ENCODE measurements around the gene MND1.

MND1 gene

GRCh38 chr4:153318696-153319320 is 25.7 kb upstream of the MND1 start:
- no peak for DNase-seq (ENCODE audit: extremely low read depth, low read depth)
- TF ChIP-seq CTCF (IDR thresholded peaks at IDR 0.05; ENCODE audit: low read depth, low read length): peak; percentile 78

- DNase-seq (ENCODE audit: extremely low read depth, low read depth): no peak
- no peak for TF ChIP-seq CTCF (IDR thresholded peaks at IDR 0.05; ENCODE audit: low read depth, low read length)
These were observed 21.7 kb upstream of the MND1 start for GRCh38 chr4:153322791-153323190.

DNA sequence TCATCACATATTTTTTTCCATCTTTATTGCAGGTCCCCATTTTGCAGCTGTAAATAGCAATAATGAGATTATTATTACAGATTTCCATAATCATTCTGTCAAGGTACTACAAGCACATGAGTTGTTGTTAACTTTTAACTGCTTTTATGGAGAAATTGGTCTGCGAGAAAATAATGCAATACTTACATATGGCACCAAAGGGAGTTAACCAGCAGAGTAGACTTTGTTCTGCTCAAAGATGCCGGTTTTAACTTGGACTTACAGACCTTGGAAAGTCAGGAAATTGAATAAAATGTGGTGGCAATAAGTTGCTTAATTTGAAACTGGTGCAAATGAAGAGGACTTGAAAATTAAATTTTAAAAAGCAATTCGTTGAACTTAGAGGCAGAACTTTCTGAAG is 20.4 kb upstream of the MND1 start:
- no peak for DNase-seq (ENCODE audit: extremely low read depth, low read depth)
- TF ChIP-seq CTCF (IDR thresholded peaks at IDR 0.05; ENCODE audit: low read depth, low read length): no peak

GRCh38 chr4:153325558-153325957 is 18.9 kb upstream of the MND1 start:
- no peak for DNase-seq (ENCODE audit: extremely low read depth, low read depth)
- no peak for TF ChIP-seq CTCF (IDR thresholded peaks at IDR 0.05; ENCODE audit: low read depth, low read length)

DNA sequence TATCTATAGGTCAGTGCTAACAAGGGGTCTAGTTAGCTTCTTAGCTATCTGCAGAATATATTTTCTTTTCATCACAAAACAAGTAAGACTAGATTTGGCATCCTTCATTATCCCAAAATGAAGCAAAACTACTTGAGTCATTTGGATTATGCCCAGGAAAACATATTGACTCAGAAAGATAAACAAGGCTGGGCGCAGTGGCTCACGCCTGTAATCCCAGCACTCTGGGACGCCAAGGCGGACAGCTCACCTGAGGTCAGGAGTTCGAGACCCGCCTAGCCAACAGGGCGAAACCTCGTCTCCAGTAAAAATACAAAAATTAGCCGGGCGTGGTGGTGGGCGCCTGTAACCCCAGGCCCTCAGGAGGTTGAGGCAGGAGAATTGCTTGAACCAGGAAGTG is 18.0 kb upstream of the MND1 start:
- TF ChIP-seq CTCF (IDR thresholded peaks at IDR 0.05; ENCODE audit: low read depth, low read length): no peak

GRCh38 chr4:153327247-153327646 is 17.2 kb upstream of the MND1 start:
- DNase-seq (ENCODE audit: extremely low read depth, low read depth): no peak
- TF ChIP-seq CTCF (IDR thresholded peaks at IDR 0.05; ENCODE audit: low read depth, low read length): no peak

More for the DNA sequence above, 18.0 kb upstream of the MND1 start:
- no peak for DNase-seq (ENCODE audit: extremely low read depth, low read depth)

- TF ChIP-seq CTCF (IDR thresholded peaks at IDR 0.05; ENCODE audit: low read depth, low read length): no peak
- no peak for DNase-seq (ENCODE audit: extremely low read depth, low read depth)
These were observed 11.6 kb upstream of the MND1 start for GRCh38 chr4:153332936-153333335.

All from AG09319 (cell line).